ENCODE results near the gene UGT1A10. TPM values are rescaled to one million over a fixed set of nuclear protein-coding genes. Genes with fewer than 3 reads are reported as not detected.

UGT1A10 gene
- total and polyA plus RNA-seq, 10 of the 15 experiments (the other 5 are each of a cell fraction or from before 2014, with no cell fraction given) = not detected

- TF ChIP-seq, protein P1, sequence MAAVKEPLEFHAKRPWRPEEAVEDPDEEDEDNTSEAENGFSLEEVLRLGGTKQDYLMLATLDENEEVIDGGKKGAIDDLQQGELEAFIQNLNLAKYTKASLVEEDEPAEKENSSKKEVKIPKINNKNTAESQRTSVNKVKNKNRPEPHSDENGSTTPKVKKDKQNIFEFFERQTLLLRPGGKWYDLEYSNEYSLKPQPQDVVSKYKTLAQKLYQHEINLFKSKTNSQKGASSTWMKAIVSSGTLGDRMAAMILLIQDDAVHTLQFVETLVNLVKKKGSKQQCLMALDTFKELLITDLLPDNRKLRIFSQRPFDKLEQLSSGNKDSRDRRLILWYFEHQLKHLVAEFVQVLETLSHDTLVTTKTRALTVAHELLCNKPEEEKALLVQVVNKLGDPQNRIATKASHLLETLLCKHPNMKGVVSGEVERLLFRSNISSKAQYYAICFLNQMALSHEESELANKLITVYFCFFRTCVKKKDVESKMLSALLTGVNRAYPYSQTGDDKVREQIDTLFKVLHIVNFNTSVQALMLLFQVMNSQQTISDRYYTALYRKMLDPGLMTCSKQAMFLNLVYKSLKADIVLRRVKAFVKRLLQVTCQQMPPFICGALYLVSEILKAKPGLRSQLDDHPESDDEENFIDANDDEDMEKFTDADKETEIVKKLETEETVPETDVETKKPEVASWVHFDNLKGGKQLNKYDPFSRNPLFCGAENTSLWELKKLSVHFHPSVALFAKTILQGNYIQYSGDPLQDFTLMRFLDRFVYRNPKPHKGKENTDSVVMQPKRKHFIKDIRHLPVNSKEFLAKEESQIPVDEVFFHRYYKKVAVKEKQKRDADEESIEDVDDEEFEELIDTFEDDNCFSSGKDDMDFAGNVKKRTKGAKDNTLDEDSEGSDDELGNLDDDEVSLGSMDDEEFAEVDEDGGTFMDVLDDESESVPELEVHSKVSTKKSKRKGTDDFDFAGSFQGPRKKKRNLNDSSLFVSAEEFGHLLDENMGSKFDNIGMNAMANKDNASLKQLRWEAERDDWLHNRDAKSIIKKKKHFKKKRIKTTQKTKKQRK (IDR thresholded peaks at IDR 0.05; ENCODE audit: low read depth, low read length) = no peak
- no peak for TF ChIP-seq PBX3 (IDR thresholded peaks at IDR 0.05; ENCODE audit: insufficient replicate concordance, low read depth, low read length)
- TF ChIP-seq BCLAF1 (IDR thresholded peaks at IDR 0.05) = no peak
- TF ChIP-seq HDGF (IDR thresholded peaks at IDR 0.05) = no peak
- no peak for TF ChIP-seq ZBTB33 (IDR thresholded peaks at IDR 0.05)
- no peak for TF ChIP-seq POU2F2 (IDR thresholded peaks at IDR 0.05; ENCODE audit: borderline replicate concordance, low read depth, low read length)
- no peak for TF ChIP-seq RUNX3 (IDR thresholded peaks at IDR 0.05; ENCODE audit: low read length)
- no peak for TF ChIP-seq NR2C1 (IDR thresholded peaks at IDR 0.05)
- TF ChIP-seq POLR2AphosphoS2 (IDR thresholded peaks at IDR 0.05; ENCODE audit: low read depth, low read length) = no peak
Measured at GRCh38 chr2:233684640-233685039, 48.4 kb downstream of the UGT1A10 start (continued).

All from GM12878 (cell line).